ENCODE data around the gene UNC5C.

The UNC5C gene

GRCh38 chr4:95219109-95219508 is 329.7 kb downstream of the UNC5C start:
- H3K4me1 ChIP-seq (ENCODE audit: control insufficient read depth in 2 of 2, insufficient read depth in 2 of 2, low read length in 2 of 2) = peaks cover 3 to 6% of the 10 kb centered on the region in 2 donors
- H3K27ac ChIP-seq (ENCODE audit: low read depth in 2 of 2, low read length in 2 of 2) = no peak overlapping the region
- H3K4me3 ChIP-seq (ENCODE audit: low read length in 2 of 2) = no peak overlapping the region
- no peak overlapping the region for H3K9ac ChIP-seq (ENCODE audit: low read depth in 1 of 2, low read length in 2 of 2)
- H3K36me3 ChIP-seq (ENCODE audit: control insufficient read depth in 2 of 2, insufficient read depth in 2 of 2, low read length in 2 of 2) = no peaks in the 10 kb centered on the region
- no peaks in the 10 kb centered on the region for H3K27me3 ChIP-seq (ENCODE audit: control insufficient read depth in 2 of 2, insufficient read depth in 2 of 2, low read length in 2 of 2)
- no peaks in the 10 kb centered on the region for H3K9me3 ChIP-seq (ENCODE audit: control insufficient read depth in 2 of 2, low read length in 2 of 2)

- Histone ChIP-seq H3K27ac (ENCODE audit: low read depth in 2 of 2, low read length in 2 of 2) (no peak overlapping the region), H3K27me3 (ENCODE audit: control insufficient read depth in 2 of 2, insufficient read depth in 2 of 2, low read length in 2 of 2) (no peaks in the 10 kb centered on the region)
Measured at GRCh38 chr4:95217197-95217596, 331.6 kb downstream of the UNC5C start.

GRCh38 chr4:95216636-95217035 is 332.1 kb downstream of the UNC5C start:
- H3K4me1 ChIP-seq (ENCODE audit: control insufficient read depth in 2 of 2, insufficient read depth in 2 of 2, low read length in 2 of 2) = peaks cover 3 to 12% of the 10 kb centered on the region in 2 donors
- H3K9me3 ChIP-seq (ENCODE audit: control insufficient read depth in 2 of 2, low read length in 2 of 2) = no peaks in the 10 kb centered on the region
- no peaks in the 10 kb centered on the region for H3K27me3 ChIP-seq (ENCODE audit: control insufficient read depth in 2 of 2, insufficient read depth in 2 of 2, low read length in 2 of 2)
- H3K4me3 ChIP-seq (ENCODE audit: low read length in 2 of 2) = no peak overlapping the region
- H3K27ac ChIP-seq (ENCODE audit: low read depth in 2 of 2, low read length in 2 of 2) = no peak overlapping the region
- no peaks in the 10 kb centered on the region for H3K36me3 ChIP-seq (ENCODE audit: control insufficient read depth in 2 of 2, insufficient read depth in 2 of 2, low read length in 2 of 2)
- H3K9ac ChIP-seq (ENCODE audit: low read depth in 1 of 2, low read length in 2 of 2) = no peak overlapping the region

More at GRCh38 chr4:95217197-95217596, 331.6 kb downstream of the UNC5C start:
- no peak overlapping the region for H3K9ac ChIP-seq (ENCODE audit: low read depth in 1 of 2, low read length in 2 of 2)
- H3K9me3 ChIP-seq (ENCODE audit: control insufficient read depth in 2 of 2, low read length in 2 of 2) = no peaks in the 10 kb centered on the region
- peaks cover 3 to 12% of the 10 kb centered on the region in 2 donors for H3K4me1 ChIP-seq (ENCODE audit: control insufficient read depth in 2 of 2, insufficient read depth in 2 of 2, low read length in 2 of 2)
- H3K4me3 ChIP-seq (ENCODE audit: low read length in 2 of 2) = no peak overlapping the region
- H3K36me3 ChIP-seq (ENCODE audit: control insufficient read depth in 2 of 2, insufficient read depth in 2 of 2, low read length in 2 of 2) = no peaks in the 10 kb centered on the region

- no peaks in the 10 kb centered on the region for H3K27me3 ChIP-seq (ENCODE audit: control insufficient read depth in 2 of 2, insufficient read depth in 2 of 2, low read length in 2 of 2)
- H3K4me1 ChIP-seq (ENCODE audit: control insufficient read depth in 2 of 2, insufficient read depth in 2 of 2, low read length in 2 of 2) = peaks cover 3 to 12% of the 10 kb centered on the region in 2 donors
- H3K4me3 ChIP-seq (ENCODE audit: low read length in 2 of 2) = no peak overlapping the region
- no peak overlapping the region for H3K9ac ChIP-seq (ENCODE audit: low read depth in 1 of 2, low read length in 2 of 2)
- no peaks in the 10 kb centered on the region for H3K36me3 ChIP-seq (ENCODE audit: control insufficient read depth in 2 of 2, insufficient read depth in 2 of 2, low read length in 2 of 2)
- no peaks in the 10 kb centered on the region for H3K9me3 ChIP-seq (ENCODE audit: control insufficient read depth in 2 of 2, low read length in 2 of 2)
- H3K27ac ChIP-seq (ENCODE audit: low read depth in 2 of 2, low read length in 2 of 2) = no peak overlapping the region
Measured at GRCh38 chr4:95215991-95216605, 332.7 kb downstream of the UNC5C start.

GRCh38 chr4:95215043-95215442 is 333.7 kb downstream of the UNC5C start:
- Histone ChIP-seq H3K9ac (ENCODE audit: low read depth in 1 of 2, low read length in 2 of 2) (no peak overlapping the region), H3K36me3 (ENCODE audit: control insufficient read depth in 2 of 2, insufficient read depth in 2 of 2, low read length in 2 of 2) (no peaks in the 10 kb centered on the region), H3K4me3 (ENCODE audit: low read length in 2 of 2) (no peak overlapping the region), H3K27me3 (ENCODE audit: control insufficient read depth in 2 of 2, insufficient read depth in 2 of 2, low read length in 2 of 2) (no peaks in the 10 kb centered on the region), H3K27ac (ENCODE audit: low read depth in 2 of 2, low read length in 2 of 2) (no peak overlapping the region), H3K9me3 (ENCODE audit: control insufficient read depth in 2 of 2, low read length in 2 of 2) (no peaks in the 10 kb centered on the region), H3K4me1 (ENCODE audit: control insufficient read depth in 2 of 2, insufficient read depth in 2 of 2, low read length in 2 of 2) (peaks cover 0 to 6% of the 10 kb centered on the region in 2 donors)

GRCh38 chr4:95214408-95214807 is 334.4 kb downstream of the UNC5C start:
- no peak overlapping the region for H3K27ac ChIP-seq (ENCODE audit: low read depth in 2 of 2, low read length in 2 of 2)
- H3K4me1 ChIP-seq (ENCODE audit: control insufficient read depth in 2 of 2, insufficient read depth in 2 of 2, low read length in 2 of 2) = peaks cover 0 to 6% of the 10 kb centered on the region in 2 donors
- H3K9ac ChIP-seq (ENCODE audit: low read depth in 1 of 2, low read length in 2 of 2) = no peak overlapping the region
- H3K9me3 ChIP-seq (ENCODE audit: control insufficient read depth in 2 of 2, low read length in 2 of 2) = no peaks in the 10 kb centered on the region
- H3K36me3 ChIP-seq (ENCODE audit: control insufficient read depth in 2 of 2, insufficient read depth in 2 of 2, low read length in 2 of 2) = no peaks in the 10 kb centered on the region
- H3K27me3 ChIP-seq (ENCODE audit: control insufficient read depth in 2 of 2, insufficient read depth in 2 of 2, low read length in 2 of 2) = no peaks in the 10 kb centered on the region
- no peak overlapping the region for H3K4me3 ChIP-seq (ENCODE audit: low read length in 2 of 2)

GRCh38 chr4:95213366-95213765 is 335.4 kb downstream of the UNC5C start:
- Histone ChIP-seq H3K9ac (ENCODE audit: low read depth in 1 of 2, low read length in 2 of 2) (no peak overlapping the region), H3K27me3 (ENCODE audit: control insufficient read depth in 2 of 2, insufficient read depth in 2 of 2, low read length in 2 of 2) (no peaks in the 10 kb centered on the region), H3K4me1 (ENCODE audit: control insufficient read depth in 2 of 2, insufficient read depth in 2 of 2, low read length in 2 of 2) (peaks cover 0 to 6% of the 10 kb centered on the region in 2 donors), H3K27ac (ENCODE audit: low read depth in 2 of 2, low read length in 2 of 2) (no peak overlapping the region), H3K36me3 (ENCODE audit: control insufficient read depth in 2 of 2, insufficient read depth in 2 of 2, low read length in 2 of 2) (no peaks in the 10 kb centered on the region), H3K4me3 (ENCODE audit: low read length in 2 of 2) (no peak overlapping the region), H3K9me3 (ENCODE audit: control insufficient read depth in 2 of 2, low read length in 2 of 2) (no peaks in the 10 kb centered on the region)

GRCh38 chr4:95212692-95213091 is 336.1 kb downstream of the UNC5C start:
- Histone ChIP-seq H3K27ac (ENCODE audit: low read depth in 2 of 2, low read length in 2 of 2) (no peak overlapping the region), H3K9me3 (ENCODE audit: control insufficient read depth in 2 of 2, low read length in 2 of 2) (no peaks in the 10 kb centered on the region), H3K9ac (ENCODE audit: low read depth in 1 of 2, low read length in 2 of 2) (no peak overlapping the region), H3K4me3 (ENCODE audit: low read length in 2 of 2) (no peak overlapping the region), H3K36me3 (ENCODE audit: control insufficient read depth in 2 of 2, insufficient read depth in 2 of 2, low read length in 2 of 2) (no peaks in the 10 kb centered on the region), H3K27me3 (ENCODE audit: control insufficient read depth in 2 of 2, insufficient read depth in 2 of 2, low read length in 2 of 2) (no peaks in the 10 kb centered on the region), H3K4me1 (ENCODE audit: control insufficient read depth in 2 of 2, insufficient read depth in 2 of 2, low read length in 2 of 2) (peaks cover 0 to 6% of the 10 kb centered on the region in 2 donors)

- Histone ChIP-seq H3K4me1 (ENCODE audit: control insufficient read depth in 2 of 2, insufficient read depth in 2 of 2, low read length in 2 of 2) (peaks cover 0 to 6% of the 10 kb centered on the region in 2 donors), H3K9me3 (ENCODE audit: control insufficient read depth in 2 of 2, low read length in 2 of 2) (no peaks in the 10 kb centered on the region), H3K27me3 (ENCODE audit: control insufficient read depth in 2 of 2, insufficient read depth in 2 of 2, low read length in 2 of 2) (no peaks in the 10 kb centered on the region), H3K27ac (ENCODE audit: low read depth in 2 of 2, low read length in 2 of 2) (no peak overlapping the region), H3K9ac (ENCODE audit: low read depth in 1 of 2, low read length in 2 of 2) (no peak overlapping the region), H3K4me3 (ENCODE audit: low read length in 2 of 2) (no peak overlapping the region), H3K36me3 (ENCODE audit: control insufficient read depth in 2 of 2, insufficient read depth in 2 of 2, low read length in 2 of 2) (no peaks in the 10 kb centered on the region)
Measured at GRCh38 chr4:95209927-95210326, 338.8 kb downstream of the UNC5C start.

- Histone ChIP-seq H3K27me3 (ENCODE audit: control insufficient read depth in 2 of 2, insufficient read depth in 2 of 2, low read length in 2 of 2) (no peaks in the 10 kb centered on the region), H3K9me3 (ENCODE audit: control insufficient read depth in 2 of 2, low read length in 2 of 2) (no peaks in the 10 kb centered on the region), H3K27ac (ENCODE audit: low read depth in 2 of 2, low read length in 2 of 2) (no peak overlapping the region), H3K4me1 (ENCODE audit: control insufficient read depth in 2 of 2, insufficient read depth in 2 of 2, low read length in 2 of 2) (no peaks in the 10 kb centered on the region), H3K36me3 (ENCODE audit: control insufficient read depth in 2 of 2, insufficient read depth in 2 of 2, low read length in 2 of 2) (no peaks in the 10 kb centered on the region), H3K4me3 (ENCODE audit: low read length in 2 of 2) (no peak overlapping the region), H3K9ac (ENCODE audit: low read depth in 1 of 2, low read length in 2 of 2) (no peak overlapping the region)
Measured at GRCh38 chr4:95204873-95205272, 343.9 kb downstream of the UNC5C start.

All from mucosa of rectum (tissue), 2 donors.